Astrocyte of the spinal cord (primary cell): ENCODE results near the gene POLR1C.

Source experiments
- DNase-seq: peaks from one replicate; pipeline ENCODE4 v3.0.0; 2011; ENCODE audit warnings: low read depth, low spot score
- H3K4me3 ChIP-seq: 2 replicates; pipeline ENCODE4 v1.5.1; 2011; ENCODE audit warnings: low read depth, mild to moderate bottlenecking, low read length, moderate library complexity
- CTCF ChIP-seq: IDR thresholded peaks from 2 replicates; pipeline ENCODE4 v1.5.1; 2012; ENCODE audit warnings: low read depth, mild to moderate bottlenecking, low read length, inconsistent platforms
- in situ Hi-C: cut with HindIII; loops from 2 replicates; pipeline ENCODE4 v1.10.0; 2017; ENCODE audit warnings: low sequenced_read_pairs

The POLR1C gene

GRCh38 chr6:43481591-43482236, 35.2 kb upstream of the POLR1C start:
- in situ Hi-C loops: no loop called here

GRCh38 chr6:43488667-43489276, 28.1 kb upstream of the POLR1C start:
- no peak for TF ChIP-seq CTCF
- in situ Hi-C loops: no loop called here
- DNase-seq: peak; percentile 38
- no peak overlapping the region for H3K4me3 ChIP-seq

More at GRCh38 chr6:43481591-43482236, 35.2 kb upstream of the POLR1C start:
- no peak overlapping the region for H3K4me3 ChIP-seq
- no peak for TF ChIP-seq CTCF
- no peak for DNase-seq

- in situ Hi-C loops: no loop called here
- no peak for DNase-seq
- TF ChIP-seq CTCF: no peak
- H3K4me3 ChIP-seq: no peak overlapping the region
Observed at GRCh38 chr6:43489277-43490072, 27.4 kb upstream of the POLR1C start.

GRCh38 chr6:43490523-43490939, 26.4 kb upstream of the POLR1C start:
- no peak for TF ChIP-seq CTCF
- in situ Hi-C loops: no loop called here
- H3K4me3 ChIP-seq: no peak overlapping the region
- DNase-seq: no peak

GRCh38 chr6:43491750-43492661, 24.9 kb upstream of the POLR1C start:
- H3K4me3 ChIP-seq: no peak overlapping the region
- peak; percentile 77 for DNase-seq
- no peak for TF ChIP-seq CTCF
- in situ Hi-C loops: no loop called here

GRCh38 chr6:43492673-43493072, 24.2 kb upstream of the POLR1C start:
- H3K4me3 ChIP-seq: no peak overlapping the region
- in situ Hi-C loops: no loop called here
- TF ChIP-seq CTCF: no peak
- DNase-seq: peak; percentile 72
